Measurements from ENCODE around the gene SULT1B1. TPM values are rescaled to one million over a fixed set of nuclear protein-coding genes. Genes with fewer than 3 reads are reported as not detected.

Gene SULT1B1
- total RNA-seq, 4 donors from 2014 or later = 0.10 to 0.30 (median 0.18) TPM

- intact Hi-C loops (cut with DNase I; ENCODE audit: low total_unique reads) = no loop called here
- H3K4me3 ChIP-seq (ENCODE audit: low read depth, poor library complexity, severe bottlenecking) = no peak overlapping the region
- TF ChIP-seq POLR2A (IDR thresholded peaks at IDR 0.05) = no peak
- TF ChIP-seq, protein P1, sequence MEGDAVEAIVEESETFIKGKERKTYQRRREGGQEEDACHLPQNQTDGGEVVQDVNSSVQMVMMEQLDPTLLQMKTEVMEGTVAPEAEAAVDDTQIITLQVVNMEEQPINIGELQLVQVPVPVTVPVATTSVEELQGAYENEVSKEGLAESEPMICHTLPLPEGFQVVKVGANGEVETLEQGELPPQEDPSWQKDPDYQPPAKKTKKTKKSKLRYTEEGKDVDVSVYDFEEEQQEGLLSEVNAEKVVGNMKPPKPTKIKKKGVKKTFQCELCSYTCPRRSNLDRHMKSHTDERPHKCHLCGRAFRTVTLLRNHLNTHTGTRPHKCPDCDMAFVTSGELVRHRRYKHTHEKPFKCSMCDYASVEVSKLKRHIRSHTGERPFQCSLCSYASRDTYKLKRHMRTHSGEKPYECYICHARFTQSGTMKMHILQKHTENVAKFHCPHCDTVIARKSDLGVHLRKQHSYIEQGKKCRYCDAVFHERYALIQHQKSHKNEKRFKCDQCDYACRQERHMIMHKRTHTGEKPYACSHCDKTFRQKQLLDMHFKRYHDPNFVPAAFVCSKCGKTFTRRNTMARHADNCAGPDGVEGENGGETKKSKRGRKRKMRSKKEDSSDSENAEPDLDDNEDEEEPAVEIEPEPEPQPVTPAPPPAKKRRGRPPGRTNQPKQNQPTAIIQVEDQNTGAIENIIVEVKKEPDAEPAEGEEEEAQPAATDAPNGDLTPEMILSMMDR (IDR thresholded peaks at IDR 0.05) = no peak
- no peak for DNase-seq (ENCODE audit: low spot score in 2 of 2)
- WGBS, 2 donors = 53% methylated on average over 1 of the region's 1 CpG
Observed at GRCh38 chr4:69731241-69731640, 29.2 kb downstream of the SULT1B1 start.

- no peak for DNase-seq (ENCODE audit: low spot score in 2 of 2)
- intact Hi-C loops (cut with DNase I; ENCODE audit: low total_unique reads) = no loop called here
- H3K4me3 ChIP-seq (ENCODE audit: low read depth, poor library complexity, severe bottlenecking) = no peak overlapping the region
- TF ChIP-seq, protein P1 (IDR thresholded peaks at IDR 0.05) = no peak
- no peak for TF ChIP-seq POLR2A (IDR thresholded peaks at IDR 0.05)
Observed at GRCh38 chr4:69730002-69730401, 30.4 kb downstream of the SULT1B1 start.

GRCh38 chr4:69727926-69728325, 32.5 kb downstream of the SULT1B1 start:
- no peak for DNase-seq (ENCODE audit: low spot score in 2 of 2)
- 79 to 80% methylated on average over 2 of the region's 2 CpGs for WGBS, 2 donors
- H3K4me3 ChIP-seq (ENCODE audit: low read depth, poor library complexity, severe bottlenecking) = no peak overlapping the region
- no peak for TF ChIP-seq POLR2A (IDR thresholded peaks at IDR 0.05)
- TF ChIP-seq, protein P1 (IDR thresholded peaks at IDR 0.05) = no peak
- intact Hi-C loops (cut with DNase I; ENCODE audit: low total_unique reads) = no loop called here

GRCh38 chr4:69727426-69727825, 33.0 kb downstream of the SULT1B1 start:
- no peak for DNase-seq (ENCODE audit: low spot score in 2 of 2)
- WGBS, 2 donors = 42 to 49% methylated on average over 1 of the region's 1 CpG
- H3K4me3 ChIP-seq (ENCODE audit: low read depth, poor library complexity, severe bottlenecking) = no peak overlapping the region
- intact Hi-C loops (cut with DNase I; ENCODE audit: low total_unique reads) = no loop called here
- no peak for TF ChIP-seq POLR2A (IDR thresholded peaks at IDR 0.05)
- TF ChIP-seq, protein P1 (IDR thresholded peaks at IDR 0.05) = no peak

- intact Hi-C loops (cut with DNase I; ENCODE audit: low total_unique reads) = no loop called here
- TF ChIP-seq, protein P1 (IDR thresholded peaks at IDR 0.05) = no peak
- no peak for TF ChIP-seq POLR2A (IDR thresholded peaks at IDR 0.05)
- 72 to 80% methylated on average over 4 of the region's 4 CpGs for WGBS, 2 donors
- H3K4me3 ChIP-seq (ENCODE audit: low read depth, poor library complexity, severe bottlenecking) = no peak overlapping the region
- no peak for DNase-seq (ENCODE audit: low spot score in 2 of 2)
Observed at GRCh38 chr4:69726971-69727370, 33.4 kb downstream of the SULT1B1 start.
